Epithelial cell of proximal tubule (primary cell): ENCODE data around the gene TNK1. TPM values are rescaled to one million over a fixed set of nuclear protein-coding genes. Genes with fewer than 3 reads are reported as not detected.

Experiments used
- DNase-seq: peaks from one replicate; pipeline ENCODE4 v3.0.0-alpha.2; 2011; ENCODE audit warnings: low read depth
- H3K4me3 ChIP-seq: 2 replicates; pipeline ENCODE4 v1.5.1; 2011; ENCODE audit warnings: low read depth, mild to moderate bottlenecking, low read length
- total RNA-seq: library from RNA; depleted of rRNA; stranded (reverse); fragments of >200 nt; gene quantifications from 2 replicates; pipeline ENCODE4 v1.2.3, GENCODE V29; 2015
- TF ChIP-seq, protein P1 (sequence below): conservative IDR thresholded peaks from 2 replicates; pipeline ENCODE4 v1.5.1; 2012; ENCODE audit warnings: low read depth, mild to moderate bottlenecking, low read length

The TNK1 gene
- total RNA-seq, 1 donor from 2014 or later = 5.4 TPM

DNA sequence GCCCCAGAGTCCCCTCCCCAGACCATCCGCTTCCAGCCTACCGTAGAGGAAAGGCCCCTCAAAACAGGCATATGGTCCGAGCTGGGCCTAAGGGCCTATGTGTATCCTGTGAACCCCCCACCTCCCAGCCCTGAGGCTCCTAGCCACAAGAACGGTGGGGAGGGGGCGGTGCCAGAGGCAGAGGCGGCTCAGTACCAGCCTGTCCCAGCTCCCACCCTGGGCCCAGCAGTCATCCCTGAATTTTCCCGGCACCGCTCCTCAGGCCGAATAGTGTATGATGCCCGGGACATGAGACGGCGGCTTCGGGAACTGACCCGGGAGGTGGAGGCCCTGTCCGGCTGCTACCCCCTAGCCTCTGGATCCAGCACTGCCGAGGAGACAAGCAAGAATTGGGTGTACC, 40.3 kb downstream of the TNK1 start:
- TF ChIP-seq, protein P1, sequence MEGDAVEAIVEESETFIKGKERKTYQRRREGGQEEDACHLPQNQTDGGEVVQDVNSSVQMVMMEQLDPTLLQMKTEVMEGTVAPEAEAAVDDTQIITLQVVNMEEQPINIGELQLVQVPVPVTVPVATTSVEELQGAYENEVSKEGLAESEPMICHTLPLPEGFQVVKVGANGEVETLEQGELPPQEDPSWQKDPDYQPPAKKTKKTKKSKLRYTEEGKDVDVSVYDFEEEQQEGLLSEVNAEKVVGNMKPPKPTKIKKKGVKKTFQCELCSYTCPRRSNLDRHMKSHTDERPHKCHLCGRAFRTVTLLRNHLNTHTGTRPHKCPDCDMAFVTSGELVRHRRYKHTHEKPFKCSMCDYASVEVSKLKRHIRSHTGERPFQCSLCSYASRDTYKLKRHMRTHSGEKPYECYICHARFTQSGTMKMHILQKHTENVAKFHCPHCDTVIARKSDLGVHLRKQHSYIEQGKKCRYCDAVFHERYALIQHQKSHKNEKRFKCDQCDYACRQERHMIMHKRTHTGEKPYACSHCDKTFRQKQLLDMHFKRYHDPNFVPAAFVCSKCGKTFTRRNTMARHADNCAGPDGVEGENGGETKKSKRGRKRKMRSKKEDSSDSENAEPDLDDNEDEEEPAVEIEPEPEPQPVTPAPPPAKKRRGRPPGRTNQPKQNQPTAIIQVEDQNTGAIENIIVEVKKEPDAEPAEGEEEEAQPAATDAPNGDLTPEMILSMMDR = no peak
- H3K4me3 ChIP-seq = no peak overlapping the region
- DNase-seq = no peak

DNA sequence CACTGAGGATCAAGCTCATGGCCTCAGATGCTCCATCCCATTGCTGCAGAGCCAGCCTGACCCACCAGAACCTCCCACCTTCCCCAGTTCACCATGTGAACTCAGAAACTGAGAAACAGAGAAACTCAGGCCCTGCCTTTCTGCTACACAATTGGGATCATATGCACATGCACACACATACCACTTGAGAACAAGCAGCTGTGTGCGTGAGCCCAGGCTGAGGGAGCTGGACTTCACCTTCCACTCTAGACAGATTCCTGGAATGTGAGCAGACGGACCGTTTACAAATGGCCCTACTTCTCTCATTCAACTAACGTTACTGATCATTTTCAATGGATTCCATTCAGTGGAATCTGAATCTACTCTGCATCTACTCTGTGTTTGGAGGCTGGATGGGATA, 42.8 kb downstream of the TNK1 start:
- no peak for DNase-seq
- TF ChIP-seq, protein P1 = no peak
- H3K4me3 ChIP-seq = no peak overlapping the region

DNA sequence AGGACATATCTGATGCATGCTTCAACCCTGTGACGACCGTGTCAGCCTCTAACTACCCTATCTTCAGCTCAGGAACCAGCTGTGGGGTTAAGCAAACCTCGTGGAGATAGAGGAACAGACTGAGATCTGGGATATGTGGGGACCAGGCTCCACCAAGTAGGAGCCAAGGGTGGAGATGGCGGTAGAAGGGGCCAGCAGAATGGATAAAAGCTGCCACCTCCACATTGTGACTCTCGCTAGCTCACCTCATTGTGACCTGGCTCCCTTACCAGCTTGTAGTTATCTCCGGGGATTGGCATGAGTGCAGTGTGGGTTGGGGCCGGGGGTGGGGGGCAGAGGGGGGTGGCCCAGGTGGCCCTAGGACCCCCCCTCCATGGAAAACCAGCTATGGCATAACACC, 44.4 kb downstream of the TNK1 start, which contains the start of gene SPEM2:
SPEM2 (plus strand) TSS at position 301 of the 400 bp plus-strand sequence; CDS start at position 374, 73 bp downstream.
- no peak for DNase-seq

DNA sequence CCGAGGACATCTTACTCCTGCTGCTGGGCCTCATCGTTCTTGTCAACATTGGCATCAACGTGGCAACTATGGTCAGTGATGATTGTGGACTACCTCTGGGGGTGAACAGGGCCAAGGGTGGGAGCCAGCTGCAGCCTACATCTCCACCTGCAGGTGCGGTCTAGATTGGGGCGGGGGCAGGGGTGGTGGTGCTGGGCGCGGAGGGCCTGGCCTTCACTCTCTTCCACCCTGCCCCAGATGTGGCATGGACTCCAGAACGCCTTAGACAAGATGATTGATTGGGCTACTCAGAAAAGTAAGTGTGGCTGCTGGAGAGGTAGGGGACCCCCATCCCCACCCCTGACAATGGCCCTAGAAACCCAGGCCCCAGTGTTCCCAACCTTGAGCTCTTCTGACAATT, 44.9 kb downstream of the TNK1 start:
- TF ChIP-seq, protein P1 = no peak
- no peak for DNase-seq
- H3K4me3 ChIP-seq = no peak overlapping the region

More for the DNA sequence above, 44.4 kb downstream of the TNK1 start, which contains the start of gene SPEM2:
- H3K4me3 ChIP-seq = no peak within 1 kb of the TSS
- TF ChIP-seq, protein P1 = no peak

DNA sequence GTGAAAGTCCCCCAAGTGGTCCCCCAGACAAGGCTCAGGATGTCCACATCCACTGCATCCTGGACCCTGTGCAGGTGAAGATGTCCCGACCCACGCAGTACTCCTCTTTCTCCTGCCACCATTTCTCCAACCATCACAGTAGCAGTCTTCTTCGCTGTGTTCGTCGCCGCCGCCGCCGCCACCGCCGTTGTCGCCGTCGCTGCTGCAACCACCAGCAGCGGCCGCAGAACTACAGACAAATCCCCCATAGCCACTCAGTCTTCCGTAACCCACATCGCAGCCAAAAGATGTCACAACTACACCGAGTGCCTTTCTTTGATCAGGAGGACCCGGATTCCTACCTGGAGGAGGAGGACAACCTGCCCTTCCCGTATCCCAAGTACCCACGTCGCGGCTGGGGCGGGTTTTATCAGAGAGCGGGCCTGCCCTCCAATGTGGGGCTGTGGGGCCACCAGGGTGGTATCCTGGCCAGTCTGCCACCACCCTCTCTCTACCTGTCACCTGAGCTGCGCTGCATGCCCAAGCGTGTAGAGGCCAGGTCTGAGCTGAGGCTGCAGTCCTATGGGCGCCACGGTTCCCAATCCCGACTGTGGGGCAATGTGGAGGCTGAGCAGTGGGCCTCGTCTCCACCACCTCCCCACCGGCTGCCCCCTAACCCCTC, 45.4 kb downstream of the TNK1 start:
- H3K4me3 ChIP-seq = no peak overlapping the region
- TF ChIP-seq, protein P1 = no peak
- DNase-seq = no peak

DNA sequence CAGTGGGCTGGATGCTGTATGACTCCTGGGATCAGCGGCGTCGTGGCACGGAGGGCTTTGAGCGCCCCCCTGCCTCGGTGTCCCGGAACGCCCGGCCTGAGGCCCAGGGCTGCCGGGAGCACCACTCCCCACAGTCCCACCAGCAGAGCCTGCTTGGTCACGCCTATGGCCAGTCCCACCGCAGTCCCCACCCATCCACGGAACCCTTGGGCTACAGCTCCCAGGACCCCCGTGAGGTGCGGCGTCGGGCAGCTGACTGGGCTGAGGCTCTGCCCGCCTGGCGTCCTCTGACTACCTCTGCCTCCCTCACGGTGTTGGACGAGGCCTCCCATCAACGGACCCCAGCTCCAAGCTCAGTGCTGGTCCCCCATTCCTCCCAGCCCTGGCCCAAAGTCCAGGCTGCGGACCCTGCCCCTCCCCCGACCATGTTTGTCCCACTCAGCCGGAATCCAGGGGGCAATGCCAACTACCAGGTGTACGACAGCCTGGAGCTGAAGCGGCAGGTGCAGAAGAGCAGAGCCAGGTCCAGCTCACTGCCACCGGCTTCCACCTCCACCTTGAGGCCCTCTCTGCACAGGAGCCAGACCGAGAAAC, 46.1 kb downstream of the TNK1 start:
- no peak overlapping the region for H3K4me3 ChIP-seq
- DNase-seq = no peak
- TF ChIP-seq, protein P1 = no peak

DNA sequence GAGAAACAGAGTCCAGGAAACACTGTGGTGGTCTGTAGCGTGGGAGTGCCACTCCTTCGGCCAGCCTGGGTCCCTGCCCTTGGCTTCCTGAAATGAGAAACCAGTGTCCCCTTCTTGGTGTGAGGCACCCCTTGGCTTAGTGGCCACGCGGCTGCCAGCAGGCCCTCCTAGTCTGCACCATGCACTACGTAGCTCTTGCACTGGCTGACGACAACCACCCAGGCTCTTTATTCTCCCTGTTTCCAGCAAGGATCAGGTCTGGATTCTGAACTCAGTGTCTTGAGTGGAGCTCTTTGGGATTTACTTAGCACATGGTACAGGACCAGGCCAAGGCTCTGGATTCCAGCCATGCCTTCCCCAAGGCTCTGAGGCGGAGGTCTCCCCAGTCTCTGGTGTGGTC, 46.7 kb downstream of the TNK1 start:
- H3K4me3 ChIP-seq = no peak overlapping the region
- TF ChIP-seq, protein P1 = no peak
- DNase-seq = no peak
